NCI-H146 treated with DMSO at 0.1 percent for 48 hours (cell line): Measurements from ENCODE around the gene PLA2G2A.
"Not testable (repeated sequence)": the region's sequence is repeated elsewhere in the genome, so short reads cannot be mapped to it uniquely, and the experiment has no call there.

ENCODE experiments used
- DNase-seq: peaks from one replicate; lab custom pipeline; 2025; ENCODE audit not compliant: unreplicated experiment; lab: John Stamatoyannopoulos, UW

Gene PLA2G2A

GRCh38 chr1:19979494-19979977, at the start of gene PLA2G2A:
Gene PLA2G2A, minus strand, starts transcription at chr1:19979618. Its CDS starts 845 bp downstream, at chr1:19978773.
- no peak for DNase-seq

- DNase-seq, result no peak
These were observed 49.3 kb upstream of the PLA2G2A start for GRCh38 chr1:20028726-20029125.

- no peak for DNase-seq
These were observed 48.7 kb upstream of the PLA2G2A start for GRCh38 chr1:20028125-20028524.

- no peak for DNase-seq
These were observed 38.3 kb upstream of the PLA2G2A start for GRCh38 chr1:20017741-20018140.

- DNase-seq, result no peak
These were observed 34.7 kb upstream of the PLA2G2A start for GRCh38 chr1:20014153-20014552.

GRCh38 chr1:20010016-20010415, 30.6 kb upstream of the PLA2G2A start:
- no peak for DNase-seq

GRCh38 chr1:20009212-20009611, 29.8 kb upstream of the PLA2G2A start:
- DNase-seq, result no peak

- no peak for DNase-seq
These were observed 29.0 kb upstream of the PLA2G2A start for GRCh38 chr1:20008391-20008841.

GRCh38 chr1:19998823-19999222, 19.4 kb upstream of the PLA2G2A start:
- not testable (repeated sequence) for DNase-seq

GRCh38 chr1:19990689-19991088, 11.3 kb upstream of the PLA2G2A start:
- no peak for DNase-seq

GRCh38 chr1:19990182-19990582, 10.8 kb upstream of the PLA2G2A start:
- not testable (repeated sequence) for DNase-seq

GRCh38 chr1:19988267-19989006, 9.0 kb upstream of the PLA2G2A start:
- no peak for DNase-seq

GRCh38 chr1:19987719-19988118, 8.3 kb upstream of the PLA2G2A start:
- no peak for DNase-seq

GRCh38 chr1:19984409-19985016, 5.1 kb upstream of the PLA2G2A start:
- not testable (repeated sequence) for DNase-seq

- DNase-seq, result no peak
These were observed 2.3 kb upstream of the PLA2G2A start for GRCh38 chr1:19981507-19982312.

- DNase-seq, result no peak
These were observed 1.7 kb upstream of the PLA2G2A start for GRCh38 chr1:19981170-19981506.

- DNase-seq, result no peak
These were observed 896 bp upstream of the PLA2G2A start for GRCh38 chr1:19980314-19980713.

- no peak for DNase-seq
These were observed 1.3 kb downstream of the PLA2G2A start for GRCh38 chr1:19978143-19978542.

- DNase-seq, result no peak
These were observed 3.0 kb downstream of the PLA2G2A start for GRCh38 chr1:19976317-19977003.

GRCh38 chr1:19975423-19976193, 3.8 kb downstream of the PLA2G2A start:
- DNase-seq, result no peak
